GM12873 (cell line): ENCODE results near the gene ARSK.

ENCODE experiments used
- CTCF ChIP-seq: IDR thresholded peaks from 2 replicates; pipeline ENCODE4 v1.5.1; 2012; ENCODE audit warnings: low read depth, mild to moderate bottlenecking, moderate library complexity, low read length, control low read depth; ENCODE audit not compliant: insufficient read depth; ENCODE audit errors: missing control alignments

Gene ARSK

GRCh38 chr5:95649274-95649673, 94.4 kb downstream of the ARSK start:
- TF ChIP-seq CTCF: no peak

GRCh38 chr5:95649842-95650620, 95.1 kb downstream of the ARSK start:
- no peak for TF ChIP-seq CTCF

- TF ChIP-seq CTCF: no peak
Measured at GRCh38 chr5:95652849-95653248, 97.9 kb downstream of the ARSK start.

- TF ChIP-seq CTCF: no peak
Measured at GRCh38 chr5:95654196-95654595, 99.3 kb downstream of the ARSK start.
